LNCaP clone FGC (cell line): ENCODE results near the gene CYFIP2.

Experiments used
- DNase-seq: peaks from one replicate; pipeline ENCODE4 v3.0.0-alpha.2; 2011; ENCODE audit warnings: low read depth
- H3K4me3 ChIP-seq: 2 replicates; pipeline ENCODE4 v1.5.1; 2011; ENCODE audit warnings: mild to moderate bottlenecking, low read depth, low read length, control low read depth
- TF ChIP-seq, protein P1 (sequence below): IDR thresholded peaks from 2 replicates; pipeline ENCODE4 v1.5.1; 2012; ENCODE audit warnings: mild to moderate bottlenecking; ENCODE audit not compliant: control insufficient read depth, insufficient read depth; ENCODE audit errors: extremely low read depth

Gene CYFIP2

DNA sequence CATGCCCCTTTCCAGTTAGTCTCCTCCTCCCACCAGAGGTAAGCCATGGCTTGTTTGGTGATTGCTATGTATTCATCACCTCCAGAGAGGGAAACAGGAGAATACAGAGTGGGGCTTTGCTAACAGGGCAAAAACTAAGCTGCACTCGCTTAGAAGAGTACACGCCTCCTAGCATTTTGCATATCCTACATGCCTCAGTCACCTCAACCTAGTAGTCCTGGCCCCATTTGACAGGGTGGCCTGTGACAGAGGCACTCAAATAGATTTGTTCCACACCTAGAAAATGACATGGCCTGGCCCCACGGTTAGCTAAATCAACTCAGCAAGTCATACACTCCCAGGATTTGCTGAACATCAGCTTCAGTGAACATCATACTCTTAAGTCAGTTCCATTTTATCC is 90.7 kb downstream of the CYFIP2 start:
- H3K4me3 ChIP-seq, result no peak overlapping the region
- no peak for DNase-seq
- TF ChIP-seq, protein P1, sequence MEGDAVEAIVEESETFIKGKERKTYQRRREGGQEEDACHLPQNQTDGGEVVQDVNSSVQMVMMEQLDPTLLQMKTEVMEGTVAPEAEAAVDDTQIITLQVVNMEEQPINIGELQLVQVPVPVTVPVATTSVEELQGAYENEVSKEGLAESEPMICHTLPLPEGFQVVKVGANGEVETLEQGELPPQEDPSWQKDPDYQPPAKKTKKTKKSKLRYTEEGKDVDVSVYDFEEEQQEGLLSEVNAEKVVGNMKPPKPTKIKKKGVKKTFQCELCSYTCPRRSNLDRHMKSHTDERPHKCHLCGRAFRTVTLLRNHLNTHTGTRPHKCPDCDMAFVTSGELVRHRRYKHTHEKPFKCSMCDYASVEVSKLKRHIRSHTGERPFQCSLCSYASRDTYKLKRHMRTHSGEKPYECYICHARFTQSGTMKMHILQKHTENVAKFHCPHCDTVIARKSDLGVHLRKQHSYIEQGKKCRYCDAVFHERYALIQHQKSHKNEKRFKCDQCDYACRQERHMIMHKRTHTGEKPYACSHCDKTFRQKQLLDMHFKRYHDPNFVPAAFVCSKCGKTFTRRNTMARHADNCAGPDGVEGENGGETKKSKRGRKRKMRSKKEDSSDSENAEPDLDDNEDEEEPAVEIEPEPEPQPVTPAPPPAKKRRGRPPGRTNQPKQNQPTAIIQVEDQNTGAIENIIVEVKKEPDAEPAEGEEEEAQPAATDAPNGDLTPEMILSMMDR, result no peak

DNA sequence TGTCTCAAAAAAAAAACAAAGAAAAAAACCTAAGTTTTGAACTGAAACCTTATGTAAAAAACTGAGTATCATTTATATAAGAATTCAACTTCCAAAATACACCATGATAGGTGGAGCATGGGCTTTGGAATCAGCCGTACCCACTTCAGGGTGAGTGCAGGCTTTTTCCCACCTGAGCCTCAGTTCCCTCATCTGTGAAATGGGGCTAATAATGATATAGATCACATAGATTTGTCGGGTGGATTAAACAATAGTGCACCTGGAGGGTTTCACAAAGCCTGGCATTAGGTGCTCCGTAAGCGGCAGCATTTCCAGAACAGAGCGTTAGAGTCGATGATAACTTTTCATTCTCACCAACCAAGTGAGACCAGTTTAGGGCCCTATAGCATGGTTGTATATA is 91.9 kb downstream of the CYFIP2 start:
- TF ChIP-seq, protein P1, result no peak
- no peak for DNase-seq
- no peak overlapping the region for H3K4me3 ChIP-seq

DNA sequence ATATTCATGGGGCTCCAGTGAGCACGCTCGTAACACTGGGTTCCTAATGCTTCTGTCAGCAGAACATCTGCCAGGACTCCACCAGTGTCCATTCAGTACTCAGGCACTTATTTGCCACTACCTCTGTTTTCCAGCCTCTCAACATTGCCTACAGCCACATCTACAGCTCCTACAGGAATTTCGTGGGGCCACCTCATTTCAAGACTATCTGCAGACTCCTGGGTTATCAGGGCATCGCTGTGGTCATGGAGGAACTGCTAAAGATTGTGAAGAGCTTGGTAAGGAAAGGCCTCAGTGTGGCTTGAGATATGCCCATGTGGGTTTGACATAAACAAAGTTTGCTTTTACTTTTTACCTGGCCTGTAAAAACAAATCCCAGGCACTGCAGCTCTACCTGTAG is 92.9 kb downstream of the CYFIP2 start:
- DNase-seq, result no peak
- TF ChIP-seq, protein P1, result no peak
- H3K4me3 ChIP-seq, result no peak overlapping the region

DNA sequence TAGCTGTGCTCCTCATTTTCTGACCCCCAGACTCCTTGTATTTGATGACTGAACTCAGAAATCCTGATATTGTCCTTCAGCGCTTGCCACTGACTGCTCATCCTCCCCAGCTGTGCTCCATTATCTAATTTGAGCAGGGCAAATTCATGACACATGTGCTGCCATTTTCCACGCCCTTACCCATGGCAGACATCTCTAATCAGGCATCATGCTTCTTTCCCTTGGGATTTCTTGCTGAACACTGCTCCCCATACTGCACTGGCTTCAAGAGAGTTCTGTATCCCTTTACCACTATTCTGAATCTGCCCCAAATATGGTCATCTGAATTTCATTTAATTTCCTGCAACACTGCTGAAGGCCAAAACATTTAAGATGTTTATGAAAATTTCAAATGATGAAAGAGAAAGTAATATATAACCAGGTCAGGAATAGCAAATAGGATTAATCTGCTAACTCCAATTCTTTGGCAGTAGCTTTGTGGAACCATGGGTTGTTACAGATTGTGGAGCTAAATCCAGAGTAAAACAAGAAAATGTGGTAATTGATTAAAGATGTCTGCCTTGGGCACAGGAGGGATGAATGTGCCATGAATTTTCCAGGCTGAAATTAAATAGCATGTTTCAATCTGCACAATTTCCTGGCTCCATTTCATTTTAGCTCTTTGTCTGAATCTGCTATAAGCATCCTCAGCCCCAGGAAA is 93.6 kb downstream of the CYFIP2 start:
- TF ChIP-seq, protein P1, result no peak
- no peak for DNase-seq
- no peak overlapping the region for H3K4me3 ChIP-seq

DNA sequence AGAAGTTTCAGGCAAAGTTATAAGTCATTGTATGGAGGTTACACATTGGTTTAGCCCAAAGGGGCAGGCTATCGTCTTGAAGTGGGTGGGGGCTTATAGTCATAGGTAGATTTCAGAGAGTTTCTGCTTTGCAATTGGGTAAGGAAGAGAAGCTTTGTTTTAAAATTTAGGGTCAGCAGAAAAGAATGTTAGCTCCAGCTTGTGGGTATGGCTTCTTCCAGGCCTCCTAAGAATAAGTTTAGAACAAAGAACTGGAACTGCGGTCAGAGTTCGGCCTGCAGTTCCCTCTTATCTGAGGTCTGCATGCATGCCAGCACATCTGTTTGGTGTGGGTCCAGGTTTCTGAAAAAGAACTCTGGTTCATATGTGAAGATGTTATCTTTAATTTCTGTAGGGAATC is 96.1 kb downstream of the CYFIP2 start:
- TF ChIP-seq, protein P1, result no peak
- H3K4me3 ChIP-seq, result no peak overlapping the region
- DNase-seq, result no peak

DNA sequence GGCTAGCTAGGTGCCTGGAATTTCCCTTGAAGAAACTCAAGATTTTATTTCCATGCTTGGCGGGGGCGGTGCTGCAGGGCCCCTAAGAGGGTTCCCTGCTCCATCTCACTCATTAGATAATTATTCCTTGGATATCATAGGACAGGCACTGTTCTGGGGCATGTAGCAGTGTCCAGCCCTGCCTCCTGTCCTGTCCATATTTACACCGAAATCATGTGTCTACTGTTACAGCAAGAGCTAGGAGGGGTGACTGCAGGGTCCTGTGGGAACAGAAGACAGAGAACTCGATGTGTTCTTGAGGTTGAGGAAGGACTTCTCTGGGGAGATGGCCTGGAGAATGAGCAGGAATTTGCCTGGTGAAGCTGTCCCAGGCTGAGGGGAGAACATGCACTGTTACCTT is 96.6 kb downstream of the CYFIP2 start:
- TF ChIP-seq, protein P1, result no peak
- no peak overlapping the region for H3K4me3 ChIP-seq
- no peak for DNase-seq

DNA sequence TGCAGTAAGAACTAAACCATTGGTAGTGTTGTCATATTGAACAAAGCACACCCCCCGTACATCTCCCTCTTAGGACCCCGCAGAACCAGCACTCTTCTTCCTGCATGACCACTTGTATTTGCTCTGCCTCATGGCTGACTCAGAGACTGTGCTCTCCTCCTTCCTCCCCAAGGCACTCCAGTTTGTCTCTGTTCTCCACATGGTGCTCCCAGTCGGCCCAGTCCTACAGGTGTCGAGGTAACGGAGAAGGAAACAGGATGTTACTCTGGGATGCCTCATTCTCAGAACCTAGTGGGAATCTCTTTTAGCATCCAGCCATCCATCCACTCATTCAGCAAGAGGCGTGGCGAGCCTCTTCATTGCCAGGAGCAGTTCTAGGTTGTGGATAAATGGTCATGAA is 97.1 kb downstream of the CYFIP2 start:
- no peak overlapping the region for H3K4me3 ChIP-seq
- no peak for DNase-seq
- TF ChIP-seq, protein P1, result no peak
